ENCODE data around the gene ZNF749. TPM values are rescaled to one million over a fixed set of nuclear protein-coding genes. Genes with fewer than 3 reads are reported as not detected.
A peak's percentile ranks its signal among the peaks of the same experiment; 100 is the strongest.
"Not testable (repeated sequence)": the region's sequence is repeated elsewhere in the genome, so short reads cannot be mapped to it uniquely, and the experiment has no call there.

ZNF749 gene
- total RNA-seq, 6 experiments from 2014 or later = 2.2 to 6.0 (median 3.8) TPM

- intact Hi-C loops (cut with DNase I) = no loop called here
- TF ChIP-seq POLR2A (IDR thresholded peaks at IDR 0.05) (no peak), CTCF (IDR thresholded peaks at IDR 0.05) (peak; percentile 37 to 56 (median 46))
- WGBS (ENCODE audit: insufficient coverage, low coverage, low lambda C conversion rate, missing lambda C conversion rate) = 10% methylated on average over 29 of the region's 38 CpGs
- Histone ChIP-seq H3K4me3 (peak within 1 kb of the TSS; percentile 58 to 73 (median 67)), H3K27ac (peak within 1 kb of the TSS in 2 of 3 donors; percentile 54 to 56), H3K9me3 (peaks cover 0 to 46% (median 22%) of the 10 kb centered on the region in 4 donors), H3K36me3 (peaks cover 0 to 13% (median 6%) of the 10 kb centered on the region in 4 donors), H3K4me1 (peaks cover 0 to 7% (median 0%) of the 10 kb centered on the region in 4 donors), H3K27me3 (no peaks in the 10 kb centered on the region)
- DNase-seq (peak; percentile 81 to 94 (median 92)), ATAC-seq (peak; percentile 99 to 100 (median 100))
Measured at GRCh38 chr19:57477191-57478008, 42.3 kb downstream of the ZNF749 start, which contains the start of gene ZNF772. Gene ZNF772, minus strand, starts transcription at chr19:57477566. Its CDS starts 257 bp downstream, at chr19:57477309.

DNA sequence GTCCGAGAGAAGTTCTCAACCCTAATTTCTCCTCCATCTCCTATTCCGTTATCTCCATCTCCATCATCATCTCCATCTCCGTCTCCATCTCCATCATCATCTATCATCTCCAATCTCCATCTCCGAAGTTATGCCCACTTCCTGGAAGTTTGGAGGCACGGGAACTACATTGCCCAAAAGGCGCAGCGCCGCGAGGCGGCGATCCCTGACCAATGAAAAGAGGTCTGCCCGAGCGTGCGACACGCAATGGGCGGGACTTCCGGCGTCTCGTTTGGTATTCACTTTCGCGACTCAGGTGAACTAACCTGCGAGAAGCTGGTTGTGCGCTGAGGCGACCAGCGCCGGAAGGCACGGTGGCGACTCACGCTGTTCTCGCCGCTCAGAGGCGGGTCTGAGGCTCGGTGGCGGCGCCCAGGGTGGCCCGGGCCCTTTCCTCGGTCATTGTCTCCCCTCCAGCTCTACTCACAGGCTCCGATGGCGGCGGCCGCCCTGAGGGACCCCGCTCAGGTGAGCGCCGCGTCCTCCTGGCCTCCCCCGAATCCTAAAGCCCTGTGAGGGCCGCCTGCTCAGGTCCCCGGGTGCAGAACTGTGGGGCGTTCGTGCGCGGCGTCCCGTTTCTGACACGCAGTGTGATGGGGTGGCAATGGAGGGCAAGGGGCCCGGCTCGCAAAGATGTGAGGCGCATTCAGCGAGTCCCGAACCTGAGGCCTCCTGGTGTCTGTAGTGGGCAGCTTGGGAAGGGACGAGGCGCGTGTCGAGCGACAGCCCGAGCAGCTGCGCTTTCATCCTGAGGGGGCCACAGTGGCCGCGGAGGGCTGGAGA lies 52.6 kb downstream of the ZNF749 start, which contains the start of gene ZNF419:
ZNF419 (plus strand) TSS at position 274 of the 822 bp plus-strand sequence; CDS start at position 475, 201 bp downstream.
- TF ChIP-seq CTCF (IDR thresholded peaks at IDR 0.05) = peak in 1 of 4 donors; percentile 22
- peak; percentile 41 for TF ChIP-seq POLR2A (IDR thresholded peaks at IDR 0.05)
- DNase-seq (peak; percentile 92 to 94 (median 93)), ATAC-seq (peak; percentile 98 to 100 (median 100))
- H3K27ac ChIP-seq = peak within 1 kb of the TSS; percentile 47 to 68 (median 57)
- H3K36me3 ChIP-seq; H3K9me3 ChIP-seq; H3K27me3 ChIP-seq; intact Hi-C loops (cut with DNase I); H3K4me1 ChIP-seq: not testable (repeated sequence)
- peak within 1 kb of the TSS; percentile 85 to 99 (median 94) for H3K4me3 ChIP-seq
- WGBS (ENCODE audit: insufficient coverage, low coverage, low lambda C conversion rate, missing lambda C conversion rate) = under 1% methylated on average over 38 of the region's 69 CpGs

GRCh38 chr19:57488299-57488644 lies 53.1 kb downstream of the ZNF749 start:
- H3K27me3 ChIP-seq; H3K9me3 ChIP-seq; intact Hi-C loops (cut with DNase I); H3K4me1 ChIP-seq; H3K27ac ChIP-seq; DNase-seq: not testable (repeated sequence)
- Histone ChIP-seq H3K4me3 (peak overlapping the region in 1 of 3 donors; percentile 7), H3K36me3 (peaks cover 0 to 11% (median 5%) of the 10 kb centered on the region in 4 donors)
- peak; percentile 8 to 29 (median 12) for ATAC-seq
- WGBS (ENCODE audit: insufficient coverage, low coverage, low lambda C conversion rate, missing lambda C conversion rate) = no CpG with 5 or more reads among the region's 1 CpG

Small RNA genes lying within 50 kb of the gene (small RNA-seq; reads per million reads assigned to genes)
- gene VN1R107P = 0 reads per million in 2 experiments

Other genes with a start within 250 kb of the ZNF749 start
- 10 to 100 TPM in 5 of 6 experiments, 1 to 10 TPM in 1; 9.9 to 14.4 (median 12.1) TPM for gene ZNF264, start 243.8 kb upstream of the ZNF749 start, total RNA-seq
- gene AURKC, start 204.3 kb upstream of the ZNF749 start, total RNA-seq = 1 to 10 TPM in 1 of 6 experiments, under 1 TPM in 3, not detected in 2; 0.53 to 1.1 (median 0.77) TPM
- gene ZNF805, start 194.7 kb upstream of the ZNF749 start, total RNA-seq = 1 to 10 TPM; 3.9 to 6.3 (median 5.5) TPM
- gene ZNF460, start 154.8 kb upstream of the ZNF749 start, total RNA-seq = 10 to 100 TPM; 15.7 to 24.2 (median 21.8) TPM
- 1 to 10 TPM; 1.9 to 2.7 (median 2.4) TPM for gene ZNF543, start 114.9 kb upstream of the ZNF749 start, total RNA-seq
- 1 to 10 TPM; 1.5 to 2.8 (median 2.1) TPM for gene ZNF304, start 84.1 kb upstream of the ZNF749 start, total RNA-seq
- 10 to 100 TPM in 1 of 6 experiments, 1 to 10 TPM in 5; 1.1 to 10.8 (median 3.1) TPM for gene TRAPPC2B, start 71.8 kb upstream of the ZNF749 start, total RNA-seq
- 1 to 10 TPM in 2 of 6 experiments, under 1 TPM in 4; 0.31 to 1.6 (median 0.93) TPM for gene ZNF547, start 71.8 kb upstream of the ZNF749 start, total RNA-seq
- gene ZNF548, start 45.5 kb upstream of the ZNF749 start, total RNA-seq = 1 to 10 TPM; 2.3 to 7.0 (median 4.8) TPM
- 1 to 10 TPM; 1.8 to 4.6 (median 3.4) TPM for gene ZNF17, start 24.2 kb upstream of the ZNF749 start, total RNA-seq
- gene VN1R1, start 21.8 kb downstream of the ZNF749 start, total RNA-seq = under 1 TPM; 0.11 to 0.48 (median 0.19) TPM
- gene ZNF772, start 42.2 kb downstream of the ZNF749 start, total RNA-seq = 1 to 10 TPM; 1.7 to 4.8 (median 2.6) TPM
- gene ZNF419, start 52.4 kb downstream of the ZNF749 start, total RNA-seq = 1 to 10 TPM; 2.4 to 4.7 (median 3.4) TPM
- gene ZNF773, start 64.6 kb downstream of the ZNF749 start, total RNA-seq = 1 to 10 TPM; 1.3 to 4.1 (median 2.2) TPM
- gene ZNF549, start 92.0 kb downstream of the ZNF749 start, total RNA-seq = 1 to 10 TPM in 2 of 6 experiments, under 1 TPM in 4; 0.61 to 1.8 (median 0.90) TPM
- 1 to 10 TPM in 5 of 6 experiments, under 1 TPM in 1; 0.92 to 6.9 (median 2.5) TPM for gene ZNF550, start 124.5 kb downstream of the ZNF749 start, total RNA-seq
- gene ZNF416, start 143.6 kb downstream of the ZNF749 start, total RNA-seq = 1 to 10 TPM in 4 of 6 experiments, under 1 TPM in 2; 0.43 to 1.8 (median 1.2) TPM
- gene ZIK1, start 148.8 kb downstream of the ZNF749 start, total RNA-seq = 1 to 10 TPM in 1 of 6 experiments, under 1 TPM in 5; 0.31 to 4.2 (median 0.39) TPM
- 1 to 10 TPM in 1 of 6 experiments, under 1 TPM in 5; 0.25 to 1.2 (median 0.49) TPM for gene ZNF530, start 164.6 kb downstream of the ZNF749 start, total RNA-seq
- gene ZNF134, start 178.9 kb downstream of the ZNF749 start, total RNA-seq = 1 to 10 TPM; 3.6 to 8.9 (median 5.0) TPM
- 1 to 10 TPM; 1.7 to 5.4 (median 3.9) TPM for gene ZNF211, start 197.8 kb downstream of the ZNF749 start, total RNA-seq
- gene ZSCAN4, start 233.6 kb downstream of the ZNF749 start, total RNA-seq = not detected
- 1 to 10 TPM in 4 of 6 experiments, under 1 TPM in 2; 0.77 to 2.2 (median 1.4) TPM for gene ZNF551, start 246.7 kb downstream of the ZNF749 start, total RNA-seq